B cell (primary cell): ENCODE measurements around the gene ZMIZ1.

Source experiments
- EZH2 ChIP-seq: IDR thresholded peaks from 2 replicates; pipeline ENCODE4 v1.6.1; 2012; ENCODE audit warnings: borderline replicate concordance, low read depth, mild to moderate bottlenecking, moderate library complexity, low read length; ENCODE audit not compliant: insufficient read depth, poor library complexity, severe bottlenecking
- TF ChIP-seq, protein P1 (sequence below): fragments of 200-600 bp; IDR thresholded peaks from one replicate; pipeline ENCODE4 v1.8.0; 2022; ENCODE audit warnings: antibody characterized with exemption, mild to moderate bottlenecking

DNA sequence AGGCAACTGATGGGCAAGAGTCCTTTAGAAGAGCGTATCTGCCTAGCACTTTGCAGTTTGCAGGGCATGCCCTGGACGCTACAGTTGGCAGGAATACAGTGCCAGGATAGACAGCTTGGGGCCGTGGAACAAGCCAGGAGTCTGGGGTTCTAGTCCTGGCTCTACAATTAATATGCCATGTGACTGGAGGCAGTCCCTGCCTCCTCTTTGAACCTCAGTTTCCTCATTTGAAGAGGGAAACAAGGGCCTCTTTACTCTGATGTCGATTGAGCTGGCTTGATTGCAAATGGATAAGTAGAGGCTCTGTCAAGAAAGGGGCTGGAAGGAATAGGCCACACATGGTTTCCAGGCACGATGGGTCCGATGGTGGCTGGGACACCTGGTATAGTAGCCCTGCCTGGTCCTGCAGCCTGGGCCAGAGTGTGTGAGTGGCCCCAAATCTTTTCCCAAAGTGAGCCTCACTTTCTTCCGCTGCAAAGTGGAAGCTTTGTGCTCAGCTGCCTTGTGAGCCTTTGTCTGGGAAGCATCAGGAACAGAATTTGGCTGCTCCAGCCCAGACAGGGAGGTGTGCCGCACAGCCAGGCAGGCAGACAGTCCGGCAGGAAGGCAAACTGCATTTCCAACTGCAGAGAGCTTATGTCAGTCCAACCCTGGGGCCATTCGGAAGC is 167.1 kb downstream of the ZMIZ1 start:
- TF ChIP-seq, protein P1, sequence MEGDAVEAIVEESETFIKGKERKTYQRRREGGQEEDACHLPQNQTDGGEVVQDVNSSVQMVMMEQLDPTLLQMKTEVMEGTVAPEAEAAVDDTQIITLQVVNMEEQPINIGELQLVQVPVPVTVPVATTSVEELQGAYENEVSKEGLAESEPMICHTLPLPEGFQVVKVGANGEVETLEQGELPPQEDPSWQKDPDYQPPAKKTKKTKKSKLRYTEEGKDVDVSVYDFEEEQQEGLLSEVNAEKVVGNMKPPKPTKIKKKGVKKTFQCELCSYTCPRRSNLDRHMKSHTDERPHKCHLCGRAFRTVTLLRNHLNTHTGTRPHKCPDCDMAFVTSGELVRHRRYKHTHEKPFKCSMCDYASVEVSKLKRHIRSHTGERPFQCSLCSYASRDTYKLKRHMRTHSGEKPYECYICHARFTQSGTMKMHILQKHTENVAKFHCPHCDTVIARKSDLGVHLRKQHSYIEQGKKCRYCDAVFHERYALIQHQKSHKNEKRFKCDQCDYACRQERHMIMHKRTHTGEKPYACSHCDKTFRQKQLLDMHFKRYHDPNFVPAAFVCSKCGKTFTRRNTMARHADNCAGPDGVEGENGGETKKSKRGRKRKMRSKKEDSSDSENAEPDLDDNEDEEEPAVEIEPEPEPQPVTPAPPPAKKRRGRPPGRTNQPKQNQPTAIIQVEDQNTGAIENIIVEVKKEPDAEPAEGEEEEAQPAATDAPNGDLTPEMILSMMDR, result no peak
- TF ChIP-seq EZH2, result no peak
